Hematopoietic multipotent progenitor cell (in vitro differentiated cells): Measurements from ENCODE around the gene URGCP. TPM values are rescaled to one million over a fixed set of nuclear protein-coding genes. Genes with fewer than 3 reads are reported as not detected.
A peak's percentile ranks its signal among the peaks of the same experiment; 100 is the strongest.
"Not testable (repeated sequence)": the region's sequence is repeated elsewhere in the genome, so short reads cannot be mapped to it uniquely, and the experiment has no call there.

Experiments used
- DNase-seq, 3 donors: peaks; one replicate each; pipeline ENCODE4 v3.0.0-alpha.2; 2011 to 2015; ENCODE audit warnings: low read depth in 2 of 3, low spot score in 2 of 3
- small RNA-seq: library from RNA; depleted of rRNA; stranded (forward); fragments of <200 nt; gene quantifications from one replicate; pipeline ENCODE3, GENCODE V24; 2012
- total RNA-seq: library from RNA; depleted of rRNA; stranded (reverse); fragments of >200 nt; gene quantifications from one replicate; pipeline ENCODE4 v1.2.3, GENCODE V29; 2012

URGCP gene
- total RNA-seq, 1 donor: 24.2 TPM

GRCh38 chr7:43843296-43843695 lies 63.1 kb downstream of the URGCP start:
- DNase-seq: no peak

DNA sequence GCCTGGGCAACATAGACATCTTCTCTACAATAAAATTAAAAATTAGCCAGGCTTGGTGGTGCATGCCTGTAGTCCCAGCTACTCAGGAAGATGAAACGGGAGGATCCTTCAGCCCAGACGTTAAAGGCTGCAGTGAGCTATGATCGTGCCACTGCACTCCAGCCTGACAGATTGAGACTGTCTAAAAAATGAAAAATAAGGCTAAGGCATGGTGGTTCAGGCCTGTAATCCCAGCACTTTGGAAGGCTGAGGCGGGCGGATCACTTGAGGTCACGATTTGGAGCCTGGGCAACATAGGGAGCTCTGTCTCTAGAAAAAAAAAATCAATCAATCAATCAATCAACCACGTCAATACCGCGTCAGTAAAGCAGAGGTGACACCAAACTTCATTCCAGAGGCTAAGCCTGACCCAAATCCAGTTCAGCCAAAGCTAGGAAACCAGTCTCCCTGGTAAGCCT lies 68.2 kb downstream of the URGCP start:
- no peak for DNase-seq

- peak; percentile 23 to 75 (median 61) for DNase-seq
Measured at GRCh38 chr7:43834463-43835251, 71.7 kb downstream of the URGCP start.

GRCh38 chr7:43830917-43831316 lies 75.5 kb downstream of the URGCP start:
- not testable (repeated sequence) for DNase-seq

Small RNAs within 50 kb of the gene (small RNA-seq; reads per million reads assigned to genes)
- gene MRPS24: not detected

Other genes starting within 250 kb of the URGCP start
- 35.0 TPM for gene COA1, start 177.1 kb downstream of the URGCP start, total RNA-seq
- gene BLVRA, start 147.9 kb downstream of the URGCP start, total RNA-seq: 22.6 TPM
- 111 TPM for gene MRPS24, start 37.1 kb downstream of the URGCP start, total RNA-seq
- 12.9 TPM for gene UBE2D4, start 19.8 kb upstream of the URGCP start, total RNA-seq
- gene SPDYE1, start 91.3 kb upstream of the URGCP start, total RNA-seq: not detected
- gene DBNL, start 138.1 kb upstream of the URGCP start, total RNA-seq: 125 TPM
- 0.81 TPM for gene PGAM2, start 159.0 kb upstream of the URGCP start, total RNA-seq
- gene POLM, start 175.9 kb upstream of the URGCP start, total RNA-seq: 32.9 TPM
- 19.4 TPM for gene AEBP1, start 197.7 kb upstream of the URGCP start, total RNA-seq
- 120 TPM for gene POLD2, start 217.0 kb upstream of the URGCP start, total RNA-seq
- gene MYL7, start 234.7 kb upstream of the URGCP start, total RNA-seq: not detected